GM19239 (cell line): ENCODE data around the gene CCNQ.
"Not testable (repeated sequence)": the region's sequence is repeated elsewhere in the genome, so short reads cannot be mapped to it uniquely, and the experiment has no call there.

Experiments
- DNase-seq: peaks from one replicate; pipeline ENCODE4 v3.0.0; 2011; ENCODE audit warnings: low spot score; ENCODE audit not compliant: insufficient read length
- FAIRE-seq: peaks from 2 replicates; lab custom pipeline; 2011; peaks lifted over from hg19 to GRCh38; lab: Jason Lieb, UNC

Gene CCNQ

GRCh38 chrX:153624196-153625091, 25.5 kb upstream of the CCNQ start:
- DNase-seq, result no peak
- no peak for FAIRE-seq

DNA sequence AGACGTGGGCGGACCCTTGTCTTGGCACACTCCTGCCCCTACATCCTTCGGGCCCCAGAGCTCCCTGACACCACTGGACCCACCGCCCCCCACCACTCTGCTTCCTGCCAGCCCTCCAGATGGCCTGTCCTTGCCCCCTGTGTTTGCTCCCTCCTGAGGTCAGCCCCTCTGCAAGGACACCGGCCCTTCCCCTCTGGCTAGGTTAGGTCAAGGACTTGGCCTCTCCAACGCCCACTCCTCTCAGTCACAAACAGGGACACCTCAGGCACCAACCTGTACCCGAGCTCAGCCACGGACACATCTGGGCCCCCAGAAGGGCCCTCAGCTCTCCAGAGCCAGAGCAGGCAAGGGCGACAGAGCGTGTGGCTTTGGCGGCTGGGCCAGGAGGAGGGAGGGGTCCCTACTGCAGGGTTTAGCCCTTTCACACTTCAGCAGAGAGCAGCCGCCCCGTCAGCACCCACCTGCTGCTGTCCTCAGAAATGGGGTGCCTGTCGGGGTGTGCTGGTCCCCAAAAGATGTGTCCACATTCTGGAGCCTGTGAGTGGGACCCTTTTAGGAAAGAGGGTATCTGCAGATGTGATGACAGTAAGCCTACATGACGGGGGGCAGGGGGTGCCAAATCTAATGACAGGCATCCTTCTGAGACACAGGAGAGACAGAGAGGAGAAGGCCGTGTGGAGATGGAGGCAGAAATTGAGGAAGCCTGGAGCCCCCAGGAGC, 24.5 kb upstream of the CCNQ start:
- FAIRE-seq, result no peak
- no peak for DNase-seq

DNA sequence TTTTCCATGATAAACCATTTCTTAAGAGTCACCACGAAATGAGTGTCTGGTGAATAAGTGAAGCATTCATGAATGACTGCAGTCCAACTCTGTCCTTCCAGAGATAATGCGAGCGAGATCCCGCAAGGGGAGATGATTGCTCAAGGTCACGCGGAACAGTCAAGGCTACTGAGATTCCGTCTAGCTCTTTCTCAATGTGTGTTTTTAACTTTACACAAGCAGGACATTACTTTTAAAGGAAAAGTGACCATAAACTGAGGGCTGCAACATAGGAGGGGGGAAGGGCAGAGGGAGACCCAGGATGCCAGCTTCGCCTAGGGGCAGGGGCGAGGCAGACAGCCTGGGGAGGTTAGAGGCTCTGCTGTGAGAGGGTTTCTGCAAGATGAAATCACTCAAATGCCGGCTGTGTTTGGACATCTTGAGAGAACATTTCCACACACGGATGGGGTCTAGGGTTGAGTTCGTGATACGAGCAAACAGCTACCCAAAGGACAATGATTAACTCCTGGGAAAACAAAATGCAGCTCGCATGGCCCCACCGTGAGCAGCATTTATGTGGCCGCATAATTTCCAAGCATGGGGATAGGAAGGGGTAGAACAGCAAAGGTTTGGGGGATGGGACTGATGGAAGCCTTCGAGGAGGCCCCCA, 23.8 kb upstream of the CCNQ start:
- no peak for FAIRE-seq
- DNase-seq, result no peak

DNA sequence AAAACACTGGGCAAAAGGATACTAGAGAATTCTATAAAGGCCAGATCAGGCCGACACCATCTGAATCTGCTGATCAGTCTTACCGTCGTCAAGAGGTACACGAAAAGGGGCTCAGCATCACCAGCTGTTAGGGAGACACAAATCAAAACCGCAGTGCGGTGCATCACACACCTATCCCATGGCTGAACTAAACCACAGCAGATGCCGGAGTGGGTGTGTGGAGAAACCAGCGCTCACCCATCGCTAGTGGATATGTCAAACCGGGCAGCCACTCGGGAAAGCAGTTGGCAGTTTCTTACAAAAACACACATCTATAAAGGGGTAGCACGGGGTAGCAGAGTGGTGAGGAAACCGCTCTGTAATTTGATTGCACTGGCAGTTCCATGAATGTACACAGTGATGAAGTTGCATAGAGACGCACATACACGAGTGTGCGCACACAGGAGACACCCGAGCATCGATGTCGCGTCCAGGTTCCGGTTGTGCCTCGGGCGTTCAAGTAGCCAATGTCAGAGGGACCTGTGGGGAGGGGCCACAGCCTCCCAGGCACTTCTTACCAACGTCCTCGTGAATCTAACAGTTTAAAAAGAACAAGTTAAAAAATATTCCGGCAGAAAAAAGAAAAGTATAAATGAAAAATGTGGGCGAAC, 23.1 kb upstream of the CCNQ start:
- DNase-seq (no peak), FAIRE-seq (no peak)

DNA sequence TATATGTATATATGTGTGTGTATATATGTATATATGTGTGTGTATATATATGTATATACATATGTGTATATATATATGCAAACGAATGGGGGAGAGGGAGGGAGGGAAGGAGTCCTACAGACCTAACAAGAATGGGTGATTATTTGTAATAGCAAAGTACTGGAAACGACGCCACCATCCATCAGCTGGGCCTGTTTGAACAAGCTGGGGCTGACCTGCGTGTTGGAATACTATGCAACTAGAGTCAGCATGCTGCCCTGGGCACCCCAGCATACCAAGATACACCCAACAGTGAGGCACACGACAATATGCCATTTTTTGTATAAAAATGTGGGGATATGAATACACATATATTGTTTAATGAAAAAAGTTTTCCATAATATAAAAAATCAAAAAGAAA, 21.6 kb upstream of the CCNQ start:
- DNase-seq (no peak), FAIRE-seq (no peak)

DNA sequence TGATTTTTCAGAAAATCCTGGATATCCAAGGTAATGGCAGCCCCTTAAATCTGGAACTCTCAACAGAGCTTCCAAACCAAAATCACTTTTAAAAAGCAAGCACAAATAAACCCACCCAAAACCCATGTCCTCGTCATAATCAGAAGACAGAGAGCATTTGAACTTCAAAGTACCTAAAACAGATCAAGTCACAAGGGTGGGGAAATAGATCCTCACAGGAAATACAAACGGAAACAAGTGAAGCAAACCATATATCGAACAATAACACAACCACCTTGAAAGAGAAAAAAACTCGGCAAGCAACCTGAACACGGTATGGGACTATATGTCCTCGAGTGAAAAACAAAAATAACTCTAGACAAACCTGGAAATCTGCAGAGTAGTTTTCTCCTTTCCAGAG, 15.9 kb upstream of the CCNQ start:
- DNase-seq, result no peak
- no peak for FAIRE-seq

DNA sequence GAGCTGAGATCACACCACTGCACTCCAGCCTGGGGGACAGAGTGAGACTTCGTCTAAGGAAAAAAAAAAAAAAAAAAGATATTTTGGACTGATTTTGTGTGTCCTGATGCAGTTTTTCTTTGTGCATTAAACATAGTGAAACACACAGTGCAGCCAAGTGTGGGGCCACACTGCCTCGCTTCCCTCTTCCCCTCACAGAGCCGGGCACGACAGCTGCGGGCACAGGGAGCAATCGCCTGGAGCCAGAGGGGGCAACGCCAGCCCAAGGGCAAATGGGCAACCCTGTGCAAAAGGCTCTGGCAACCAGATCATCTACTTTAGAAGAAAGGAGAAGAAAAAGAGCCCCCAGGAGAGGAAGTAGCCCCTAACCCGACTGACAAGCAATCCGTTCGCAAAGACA, 13.5 kb upstream of the CCNQ start:
- FAIRE-seq, result no peak
- DNase-seq, result no peak

GRCh38 chrX:153611298-153612095, 12.6 kb upstream of the CCNQ start:
- FAIRE-seq (no peak), DNase-seq (no peak)

GRCh38 chrX:153610836-153611213, 11.9 kb upstream of the CCNQ start:
- no peak for FAIRE-seq

DNA sequence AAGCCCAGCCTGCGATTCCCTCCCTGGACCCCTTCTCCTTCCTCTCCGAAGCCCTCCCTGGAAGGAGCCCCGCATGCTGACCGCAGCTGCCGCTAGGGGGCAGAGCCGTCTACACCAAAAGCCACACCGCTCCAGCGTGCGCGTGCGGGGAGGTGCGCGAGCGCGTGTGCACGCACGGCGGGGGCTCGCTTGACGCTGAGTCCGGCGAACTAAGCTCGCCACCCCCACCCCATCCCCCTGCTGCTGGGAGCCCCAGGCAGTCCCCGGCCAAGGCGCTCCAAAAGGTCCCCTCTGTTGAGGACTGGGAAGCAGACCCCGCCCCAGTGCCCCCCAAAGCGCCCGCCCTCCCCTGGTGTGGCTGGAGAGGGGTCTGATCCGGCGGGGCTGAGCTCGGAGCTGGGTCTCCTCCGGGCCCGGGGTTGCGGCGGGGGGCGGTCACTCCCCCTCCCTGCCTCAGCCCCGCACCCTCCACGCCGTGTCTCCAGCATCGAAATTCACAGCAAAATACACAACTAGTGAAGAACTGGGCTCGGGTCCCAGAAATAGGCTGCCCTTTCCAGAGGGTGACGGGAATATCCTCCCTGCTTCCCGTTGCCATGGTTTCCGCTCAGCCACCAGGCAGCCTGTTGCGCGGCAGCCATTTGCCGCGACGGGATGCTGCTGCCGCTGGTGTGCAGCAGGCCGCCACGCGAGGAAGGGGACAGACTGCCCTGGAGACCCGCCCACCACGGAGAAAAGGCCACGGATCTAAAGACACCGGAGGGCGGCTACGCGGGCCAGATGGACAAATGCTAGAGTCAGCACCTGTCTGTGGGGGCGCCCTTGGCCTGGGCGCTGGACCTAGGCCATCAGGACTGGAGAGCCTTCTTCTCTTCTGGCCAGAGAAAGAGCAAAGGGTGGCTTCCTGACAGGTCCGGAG, 11.2 kb upstream of the CCNQ start:
- FAIRE-seq, result no peak
- DNase-seq, result peak; percentile 60

More at GRCh38 chrX:153610836-153611213, 11.9 kb upstream of the CCNQ start:
- DNase-seq, result no peak

DNA sequence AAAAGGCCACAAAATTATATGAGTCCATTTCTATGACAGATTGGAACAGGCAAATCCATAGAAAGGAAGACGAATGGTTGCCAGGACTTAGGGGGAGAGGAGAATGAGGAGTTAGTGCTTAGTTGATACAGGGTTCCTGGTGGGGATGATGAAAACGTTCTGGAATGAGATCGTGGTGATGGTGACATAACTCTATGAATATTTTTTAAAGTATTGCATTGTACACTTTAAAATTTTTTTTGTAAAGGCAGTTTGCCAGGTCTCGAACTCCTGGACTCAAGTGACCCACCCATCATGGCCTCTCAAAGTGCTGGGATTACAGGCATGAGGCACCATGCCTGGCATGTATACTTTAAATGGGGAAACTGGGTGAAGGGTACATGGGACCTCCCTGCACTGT, 9.9 kb upstream of the CCNQ start:
- FAIRE-seq, result no peak
- no peak for DNase-seq

DNA sequence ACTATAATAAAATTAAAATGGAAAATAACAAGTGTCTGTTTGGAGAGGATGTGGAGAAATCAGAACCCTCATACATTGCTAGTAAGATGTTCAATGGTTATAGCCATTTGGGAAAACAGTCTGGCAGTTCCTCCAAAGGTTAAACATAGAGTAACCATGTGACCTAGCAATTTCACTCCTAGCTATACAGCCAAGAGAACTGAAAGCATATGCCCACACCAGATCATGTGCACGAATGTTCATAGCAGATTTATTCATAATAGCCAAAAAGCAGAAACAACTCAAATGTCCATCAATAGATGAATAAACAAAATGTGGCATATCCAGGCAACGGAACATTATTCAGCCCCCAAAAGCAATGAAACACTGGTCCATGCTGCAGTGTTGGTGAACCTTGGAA, 9.4 kb upstream of the CCNQ start:
- FAIRE-seq (no peak), DNase-seq (no peak)

DNA sequence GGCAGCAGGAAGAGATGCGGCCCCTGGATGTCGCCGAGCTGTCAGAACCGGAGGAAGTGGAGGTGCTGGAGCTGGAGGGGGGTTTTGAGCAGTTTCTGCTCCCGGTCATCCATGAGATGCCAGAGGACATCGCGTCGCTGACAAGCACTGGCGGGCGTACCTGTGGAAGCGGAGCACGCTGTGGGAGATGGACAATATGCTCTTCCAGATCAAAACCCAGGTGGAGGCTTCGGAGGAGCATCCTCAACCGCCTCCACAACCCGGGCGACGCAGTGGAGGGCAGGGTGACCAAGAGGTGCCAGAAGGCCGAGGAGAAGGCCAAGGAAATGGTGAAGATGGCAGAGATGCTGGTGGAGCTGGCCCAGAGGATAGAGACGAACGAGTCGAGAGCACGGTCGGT, 7.6 kb upstream of the CCNQ start:
- FAIRE-seq, result no peak
- no peak for DNase-seq

DNA sequence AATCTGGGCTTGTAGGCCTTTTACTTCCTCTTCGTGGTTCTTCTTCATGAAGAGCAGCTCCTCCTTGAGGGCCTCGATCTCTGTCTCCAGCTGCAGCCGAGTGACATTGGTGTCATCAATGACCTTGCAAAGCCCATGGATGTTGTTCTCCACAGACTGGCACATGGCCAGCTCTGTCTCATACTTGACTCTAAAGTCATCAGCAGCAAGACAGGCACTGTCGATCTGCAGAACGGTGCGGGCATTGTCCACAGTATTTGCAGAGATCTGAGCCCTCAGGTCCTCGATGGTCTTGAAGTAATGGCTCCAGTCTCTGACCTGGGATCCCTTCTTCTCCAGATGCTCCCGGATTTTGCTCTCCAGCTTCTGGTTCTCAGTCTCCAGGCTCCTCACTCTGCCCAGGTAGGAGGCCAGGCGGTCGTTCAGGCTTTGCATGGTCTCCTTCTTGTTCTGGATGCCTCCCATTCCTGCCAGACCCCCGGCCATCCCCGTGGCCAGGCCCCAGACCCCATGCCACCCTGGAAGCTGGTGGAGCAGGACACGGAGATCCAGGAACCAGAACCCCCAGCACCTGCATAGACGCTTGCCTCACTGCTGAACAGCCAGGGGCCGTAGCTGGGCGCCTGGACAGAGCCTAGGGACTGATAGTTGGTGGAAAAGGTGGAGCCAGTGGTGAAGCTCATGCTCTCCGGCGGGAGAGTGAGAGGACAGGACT, 5.9 kb upstream of the CCNQ start:
- not testable (repeated sequence) for FAIRE-seq

DNA sequence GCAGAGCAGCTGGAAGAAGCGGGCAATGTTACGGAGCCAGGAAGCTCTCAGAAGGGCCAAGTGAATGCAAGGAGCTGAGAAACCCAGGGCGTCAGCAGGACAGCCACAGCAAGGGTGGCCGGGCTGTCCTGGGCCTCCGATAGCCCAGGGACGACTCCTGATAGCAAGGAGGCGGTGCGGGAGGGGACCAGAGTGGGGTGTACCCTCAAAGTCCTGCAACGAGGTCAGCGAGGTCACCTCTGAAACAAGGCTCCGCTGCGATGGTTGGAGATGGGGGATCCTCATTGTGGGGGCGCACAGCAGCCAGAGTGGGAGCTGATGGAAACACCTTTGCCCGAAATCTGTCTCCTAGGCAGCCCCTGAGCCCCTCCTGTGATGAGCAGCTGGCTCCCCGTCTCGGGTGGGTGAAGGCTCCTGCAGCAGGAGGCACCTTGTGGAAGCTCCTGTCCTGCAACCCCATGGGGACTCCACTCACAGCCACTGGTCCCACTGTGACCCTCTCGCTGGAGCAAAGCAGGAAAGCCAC, 4.3 kb upstream of the CCNQ start:
- DNase-seq (no peak), FAIRE-seq (no peak)

More for the DNA sequence above, 5.9 kb upstream of the CCNQ start:
- not testable (repeated sequence) for DNase-seq

GRCh38 chrX:153602601-153603000, 3.7 kb upstream of the CCNQ start:
- DNase-seq (no peak), FAIRE-seq (no peak)

GRCh38 chrX:153601511-153602110, 2.7 kb upstream of the CCNQ start:
- no peak for FAIRE-seq

More at GRCh38 chrX:153601511-153602110, 2.7 kb upstream of the CCNQ start:
- DNase-seq, result no peak
